BLaER1 treated with 17β-estradiol and CSF1 and Interleukin-3, amounts not matched to agents 10 nM and 100 nM (cell line): Measurements from ENCODE around the gene PILRA.

ENCODE experiments used
- H3K27ac ChIP-seq, 11 experiments: shearing (Covaris generic); formaldehyde crosslinking; 2 replicates each; pipeline ENCODE4 v1.8.1; 2022
- H3K27me3 ChIP-seq, 11 experiments: shearing (Covaris generic); formaldehyde crosslinking; 2 replicates each; pipeline ENCODE4 v1.8.1; 2022
- H3K36me3 ChIP-seq, 11 experiments: shearing (Covaris generic); formaldehyde crosslinking; 2 replicates each; pipeline ENCODE4 v1.8.1; 2022
- H3K4me1 ChIP-seq, 10 experiments: shearing (Covaris generic); formaldehyde crosslinking; 2 replicates each; pipeline ENCODE4 v1.8.1; 2022
- H3K4me2 ChIP-seq, 11 experiments: shearing (Covaris generic); formaldehyde crosslinking; 2 replicates each; pipeline ENCODE4 v1.8.1; 2022
- H3K4me3 ChIP-seq, 10 experiments: shearing (Covaris generic); formaldehyde crosslinking; 2 replicates each; pipeline ENCODE4 v1.8.1; 2022
- H3K9ac ChIP-seq, 11 experiments: shearing (Covaris generic); formaldehyde crosslinking; 2 replicates each; pipeline ENCODE4 v1.8.1; 2022
- H3K9me3 ChIP-seq, 11 experiments: shearing (Covaris generic); formaldehyde crosslinking; replicated peaks in 1 of 11; 2 replicates each; pipeline ENCODE4 v1.8.1; 2022
- H4K20me1 ChIP-seq, 11 experiments: shearing (Covaris generic); formaldehyde crosslinking; 2 replicates each; pipeline ENCODE4 v1.8.1; 2022
- Cebpa-rat ChIP-seq, 11 experiments: shearing (Covaris generic); IDR thresholded peaks; 2 replicates each; pipeline ENCODE4 v1.8.1; 2022

The PILRA gene

DNA sequence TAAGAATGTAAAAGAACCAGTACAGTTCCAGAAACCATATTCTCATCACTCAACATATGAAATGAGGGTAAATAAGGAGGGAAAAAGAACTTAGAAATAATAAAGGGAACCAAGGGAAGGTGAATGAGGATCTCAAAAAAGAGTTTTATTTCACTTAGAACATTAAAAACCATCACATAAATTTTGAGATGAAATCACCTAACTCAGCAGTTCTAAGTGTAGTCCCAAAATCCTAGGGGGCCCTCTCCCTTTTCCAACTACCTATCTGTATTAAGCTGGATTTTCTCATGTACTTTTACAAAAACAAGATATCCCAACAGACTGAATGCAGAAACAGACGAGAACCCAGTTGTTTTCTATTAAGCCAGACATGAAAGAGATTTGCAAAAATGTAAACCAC is 52.1 kb downstream of the PILRA start:
- Histone ChIP-seq H3K9ac (no peak overlapping the region), H3K27ac (no peak overlapping the region), H3K4me3 (no peak overlapping the region), H3K4me2 (no peak overlapping the region), H3K36me3 (peaks cover 0 to 29% (median 0%) of the 10 kb centered on the region in 11 experiments; a peak in 3 of 22 replicates), H3K27me3 (no peaks in the 10 kb centered on the region), H3K4me1 (peaks cover 0 to 7% (median 5%) of the 10 kb centered on the region in 10 experiments; a peak in 12 of 20 replicates), H3K9me3 (peaks cover 0 to 10% (median 0%) of the 10 kb centered on the region in 11 experiments; a peak in 5 of 22 replicates), H4K20me1 (peaks cover 0 to 7% (median 0%) of the 10 kb centered on the region in 11 experiments; a peak in 9 of 22 replicates)
- no peak for TF ChIP-seq Cebpa-rat (IDR thresholded peaks at IDR 0.05)

DNA sequence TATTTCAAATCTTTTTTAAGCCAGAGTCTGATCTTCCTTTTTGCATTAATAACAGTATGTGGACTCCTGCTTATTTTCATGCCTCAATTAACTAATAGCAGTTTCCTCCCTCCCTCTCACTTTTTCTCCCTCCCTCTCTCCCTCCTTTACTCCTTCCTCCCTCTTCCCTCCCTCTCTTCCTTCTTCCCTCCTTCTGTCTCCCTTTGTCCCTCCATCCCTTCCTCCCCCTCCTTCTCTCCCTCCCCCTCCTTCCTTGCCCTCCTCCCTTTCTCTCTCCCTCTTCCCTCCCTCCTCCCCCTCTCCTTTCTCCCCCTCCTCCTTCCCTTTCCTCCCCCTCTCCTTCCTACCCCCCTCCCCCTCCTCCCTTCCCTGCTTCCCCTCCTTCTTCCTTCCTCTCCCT is 53.2 kb downstream of the PILRA start:
- Histone ChIP-seq H3K9ac (no peak overlapping the region), H3K4me2 (no peak overlapping the region), H3K4me1 (peaks cover 10 to 17% (median 16%) of the 10 kb centered on the region in 10 experiments), H3K9me3 (peaks cover 0 to 10% (median 0%) of the 10 kb centered on the region in 11 experiments; a peak in 5 of 22 replicates), H4K20me1 (peaks cover 9 to 18% (median 11%) of the 10 kb centered on the region in 11 experiments; a peak in 21 of 22 replicates), H3K4me3 (no peak overlapping the region), H3K27me3 (no peaks in the 10 kb centered on the region), H3K36me3 (peaks cover 3 to 25% (median 9%) of the 10 kb centered on the region in 11 experiments; a peak in 20 of 22 replicates), H3K27ac (no peak overlapping the region)
- TF ChIP-seq Cebpa-rat (IDR thresholded peaks at IDR 0.05): no peak

DNA sequence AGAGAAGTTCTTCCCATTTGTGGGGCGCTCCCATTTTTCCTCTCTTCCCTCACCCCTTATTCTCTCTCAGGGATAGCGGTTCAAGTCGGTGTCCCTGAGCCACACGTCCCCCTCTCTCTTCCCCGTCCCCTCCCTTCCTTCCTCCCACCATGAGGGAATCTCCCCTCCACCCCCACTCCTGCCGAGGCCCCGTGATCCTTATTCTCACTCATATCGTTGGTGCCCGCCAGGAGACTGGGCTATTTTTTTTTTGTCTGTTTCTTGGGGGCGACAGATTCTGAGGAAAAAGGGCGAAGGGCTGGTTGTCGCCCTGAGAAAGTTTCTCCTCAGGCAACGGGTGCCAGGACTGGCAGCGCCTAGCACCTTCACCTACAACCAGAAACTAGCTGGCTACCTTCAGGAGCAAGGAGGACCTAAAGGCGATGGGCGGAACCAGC is 54.5 kb downstream of the PILRA start:
- peaks cover 0 to 10% (median 0%) of the 10 kb centered on the region in 11 experiments; a peak in 5 of 22 replicates for H3K9me3 ChIP-seq
- H3K27ac ChIP-seq: peak overlapping the region; percentile 95 to 100 (median 99)
- H4K20me1 ChIP-seq: peaks cover 21 to 31% (median 24%) of the 10 kb centered on the region in 11 experiments; a peak in 21 of 22 replicates
- no peak for TF ChIP-seq Cebpa-rat (IDR thresholded peaks at IDR 0.05)
- H3K4me1 ChIP-seq: peaks cover 23 to 30% (median 28%) of the 10 kb centered on the region in 10 experiments
- no peaks in the 10 kb centered on the region for H3K27me3 ChIP-seq
- H3K9ac ChIP-seq: peak overlapping the region in 10 of 11 experiments; percentile 94 to 100 (median 99); a peak in 13 of 22 replicates
- H3K4me2 ChIP-seq: peak overlapping the region; percentile 65 to 99 (median 81)
- H3K4me3 ChIP-seq: peak overlapping the region in 8 of 10 experiments; percentile 79 to 99 (median 90); a peak in 12 of 20 replicates
- H3K36me3 ChIP-seq: peaks cover 7 to 25% (median 22%) of the 10 kb centered on the region in 11 experiments

DNA sequence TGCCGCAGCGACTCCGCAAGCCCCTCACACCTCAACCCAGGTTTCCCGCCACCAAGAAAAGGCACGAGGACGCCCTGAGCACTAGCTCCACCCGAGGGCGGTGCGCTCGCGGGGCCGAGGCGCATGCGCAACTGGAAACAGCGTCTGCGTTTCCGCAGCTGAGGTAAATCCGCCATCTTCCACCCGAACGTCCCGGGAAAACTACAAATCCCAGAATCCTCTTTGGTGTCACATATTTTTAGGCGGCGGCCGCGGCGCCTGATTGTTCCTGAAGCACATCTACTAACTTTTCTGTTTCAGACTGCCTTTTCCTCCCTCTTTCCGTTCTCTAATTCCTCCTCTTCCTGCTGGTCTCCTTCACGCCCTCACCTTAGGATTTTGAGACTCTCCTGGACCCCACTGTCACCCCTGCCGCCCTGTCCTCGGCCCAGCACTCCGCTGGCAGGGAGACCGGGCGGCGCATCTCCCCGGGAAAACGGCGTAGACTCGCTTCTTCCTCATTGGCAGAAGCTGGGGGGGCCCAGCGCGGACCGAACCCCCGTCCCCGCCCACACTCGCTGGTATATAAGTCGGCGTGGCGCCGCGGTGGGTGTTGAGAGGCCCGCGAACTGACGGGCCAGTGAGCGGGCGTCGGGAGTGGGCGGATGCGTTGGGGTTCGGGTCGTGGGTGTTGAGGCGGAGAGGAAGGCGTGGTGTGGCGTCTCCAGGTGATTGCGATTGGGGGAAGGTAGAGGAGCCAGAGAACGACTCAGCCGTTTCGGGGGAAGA is 55.1 kb downstream of the PILRA start, which contains the start of gene ZCWPW1:
ZCWPW1 (minus strand) TSS at position 505 of the 768 bp plus-strand sequence. CDS start 8,054 bp downstream, outside the sequence.
- peak within 1 kb of the TSS; percentile 95 to 100 (median 99) for H3K27ac ChIP-seq
- H3K9ac ChIP-seq: peak within 1 kb of the TSS; percentile 94 to 100 (median 99)
- no peaks in the 10 kb centered on the region for H3K27me3 ChIP-seq
- H3K4me1 ChIP-seq: peaks cover 29 to 36% (median 35%) of the 10 kb centered on the region in 10 experiments
- TF ChIP-seq Cebpa-rat (IDR thresholded peaks at IDR 0.05): no peak
- peaks cover 27 to 37% (median 30%) of the 10 kb centered on the region in 11 experiments; a peak in 21 of 22 replicates for H4K20me1 ChIP-seq
- peak within 1 kb of the TSS; percentile 81 to 99 (median 97) for H3K4me2 ChIP-seq
- peaks cover 0 to 10% (median 0%) of the 10 kb centered on the region in 11 experiments; a peak in 5 of 22 replicates for H3K9me3 ChIP-seq
- H3K4me3 ChIP-seq: peak within 1 kb of the TSS; percentile 79 to 99 (median 92)
- H3K36me3 ChIP-seq: peaks cover 10 to 28% (median 27%) of the 10 kb centered on the region in 11 experiments

DNA sequence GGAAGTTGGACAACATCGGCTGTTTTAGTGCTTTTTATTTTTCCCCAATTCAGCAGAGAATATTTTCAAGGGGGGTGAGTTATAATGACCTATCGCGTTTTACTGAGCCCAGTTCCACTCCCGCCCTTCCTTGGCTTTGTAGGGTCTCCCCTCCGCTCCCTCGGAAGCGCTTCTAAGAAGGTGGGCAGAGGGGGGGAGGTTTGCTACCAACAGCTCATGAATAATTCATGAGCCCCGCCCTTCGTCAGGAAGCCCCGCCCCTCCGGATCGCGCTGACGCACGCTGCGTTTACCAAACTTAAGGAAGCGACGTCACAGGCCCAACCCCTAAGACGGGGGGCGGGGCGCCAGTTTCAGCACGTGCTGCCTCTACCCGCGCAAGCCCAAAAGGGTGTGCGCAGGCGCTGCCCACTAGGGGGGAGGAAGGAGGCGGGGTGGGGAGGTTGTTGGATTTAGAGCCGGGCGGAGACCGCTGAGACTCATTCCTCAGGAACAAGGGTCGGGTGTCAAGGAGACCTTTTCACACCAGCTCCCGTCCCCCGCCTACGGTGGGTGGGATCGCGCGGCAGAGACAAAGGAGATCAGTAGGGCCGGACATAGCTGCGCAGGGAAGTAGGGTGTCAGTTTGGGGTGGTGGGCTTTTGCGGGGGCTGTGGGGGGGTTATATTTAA is 55.8 kb downstream of the PILRA start:
- Histone ChIP-seq H3K4me3 (peak overlapping the region; percentile 79 to 99 (median 92)), H3K36me3 (peaks cover 17 to 35% (median 35%) of the 10 kb centered on the region in 11 experiments), H3K4me2 (peak overlapping the region; percentile 81 to 99 (median 97)), H4K20me1 (peaks cover 27 to 44% (median 37%) of the 10 kb centered on the region in 11 experiments; a peak in 21 of 22 replicates), H3K9me3 (peaks cover 0 to 10% (median 0%) of the 10 kb centered on the region in 11 experiments; a peak in 5 of 22 replicates), H3K9ac (peak overlapping the region; percentile 94 to 100 (median 99)), H3K27ac (peak overlapping the region; percentile 95 to 100 (median 99)), H3K27me3 (no peaks in the 10 kb centered on the region), H3K4me1 (peaks cover 36 to 43% (median 42%) of the 10 kb centered on the region in 10 experiments)
- TF ChIP-seq Cebpa-rat (IDR thresholded peaks at IDR 0.05): no peak

DNA sequence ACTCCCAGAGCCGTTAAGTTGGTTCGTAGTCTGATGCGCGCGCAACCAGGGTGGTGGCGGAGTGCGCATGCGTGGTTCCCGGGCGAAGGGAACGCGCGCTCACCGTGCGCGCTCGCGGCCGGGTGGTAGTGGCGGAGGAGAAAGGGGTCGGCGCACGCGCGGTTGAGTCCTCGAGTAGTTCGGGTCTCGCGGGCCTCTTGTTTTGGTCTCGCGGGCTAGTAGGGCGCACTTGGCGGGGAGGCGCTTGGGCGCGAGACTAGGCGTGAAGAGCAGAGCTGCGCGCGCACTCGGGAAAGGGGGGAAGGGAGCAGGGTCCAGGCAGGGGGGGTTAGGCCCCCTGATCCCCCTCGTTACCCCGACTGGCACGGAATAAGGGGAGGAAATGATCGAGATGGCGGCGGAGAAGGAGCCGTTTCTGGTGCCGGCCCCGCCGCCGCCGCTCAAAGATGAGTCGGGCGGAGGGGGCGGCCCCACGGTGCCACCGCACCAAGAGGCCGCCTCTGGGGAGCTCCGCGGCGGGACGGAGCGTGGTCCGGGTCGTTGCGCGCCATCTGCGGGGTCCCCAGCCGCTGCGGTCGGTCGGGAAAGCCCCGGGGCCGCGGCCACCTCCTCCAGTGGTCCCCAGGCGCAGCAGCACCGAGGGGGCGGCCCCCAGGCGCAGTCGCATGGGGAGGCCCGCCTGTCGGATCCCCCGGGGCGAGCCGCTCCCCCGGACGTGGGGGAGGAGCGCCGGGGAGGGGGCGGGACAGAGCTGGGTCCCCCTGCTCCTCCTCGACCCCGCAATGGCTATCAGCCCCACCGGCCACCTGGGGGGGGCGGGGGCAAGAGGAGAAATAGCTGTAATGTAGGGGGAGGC is 56.6 kb downstream of the PILRA start, which contains the start of gene MEPCE:
MEPCE (plus strand) TSS at position 195 of the 856 bp plus-strand sequence; CDS start at position 383, 188 bp downstream.
- Histone ChIP-seq H3K27me3 (no peaks in the 10 kb centered on the region), H3K4me3 (peak within 1 kb of the TSS; percentile 79 to 99 (median 92)), H3K9ac (peak within 1 kb of the TSS; percentile 94 to 100 (median 99)), H3K4me1 (peaks cover 43 to 51% (median 49%) of the 10 kb centered on the region in 10 experiments), H3K36me3 (peaks cover 24 to 43% (median 42%) of the 10 kb centered on the region in 11 experiments), H3K27ac (peak within 1 kb of the TSS; percentile 95 to 100 (median 99)), H3K4me2 (peak within 1 kb of the TSS; percentile 82 to 99 (median 97)), H3K9me3 (peaks cover 0 to 10% (median 0%) of the 10 kb centered on the region in 11 experiments; a peak in 5 of 22 replicates), H4K20me1 (peaks cover 27 to 52% (median 45%) of the 10 kb centered on the region in 11 experiments; a peak in 21 of 22 replicates)
- TF ChIP-seq Cebpa-rat (IDR thresholded peaks at IDR 0.05): no peak

DNA sequence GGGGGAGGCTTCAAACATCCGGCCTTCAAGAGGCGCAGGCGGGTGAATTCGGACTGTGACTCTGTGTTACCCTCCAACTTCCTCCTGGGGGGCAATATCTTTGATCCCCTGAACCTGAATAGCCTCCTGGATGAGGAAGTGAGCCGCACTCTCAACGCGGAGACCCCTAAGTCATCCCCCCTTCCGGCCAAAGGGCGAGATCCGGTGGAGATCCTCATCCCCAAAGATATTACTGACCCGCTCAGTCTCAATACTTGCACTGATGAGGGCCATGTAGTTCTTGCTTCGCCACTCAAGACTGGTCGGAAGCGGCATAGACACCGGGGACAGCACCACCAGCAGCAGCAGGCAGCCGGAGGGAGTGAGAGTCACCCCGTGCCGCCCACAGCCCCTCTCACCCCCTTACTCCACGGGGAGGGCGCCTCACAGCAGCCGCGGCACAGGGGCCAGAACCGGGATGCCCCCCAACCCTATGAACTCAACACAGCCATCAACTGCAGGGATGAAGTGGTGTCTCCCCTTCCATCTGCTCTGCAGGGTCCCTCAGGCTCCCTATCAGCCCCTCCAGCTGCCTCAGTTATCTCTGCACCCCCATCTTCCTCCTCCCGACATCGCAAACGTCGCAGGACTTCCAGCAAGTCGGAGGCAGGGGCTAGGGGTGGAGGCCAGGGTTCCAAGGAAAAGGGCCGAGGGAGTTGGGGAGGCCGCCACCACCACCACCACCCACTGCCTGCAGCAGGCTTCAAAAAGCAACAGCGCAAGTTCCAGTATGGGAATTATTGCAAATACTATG is 57.4 kb downstream of the PILRA start:
- peak overlapping the region; percentile 95 to 100 (median 99) for H3K27ac ChIP-seq
- peaks cover 47 to 57% (median 54%) of the 10 kb centered on the region in 10 experiments for H3K4me1 ChIP-seq
- H3K4me2 ChIP-seq: peak overlapping the region; percentile 82 to 99 (median 97)
- H3K4me3 ChIP-seq: peak overlapping the region; percentile 79 to 99 (median 92)
- peaks cover 27 to 60% (median 53%) of the 10 kb centered on the region in 11 experiments; a peak in 21 of 22 replicates for H4K20me1 ChIP-seq
- H3K9me3 ChIP-seq: peaks cover 0 to 10% (median 0%) of the 10 kb centered on the region in 11 experiments; a peak in 5 of 22 replicates
- peaks cover 25 to 51% (median 48%) of the 10 kb centered on the region in 11 experiments for H3K36me3 ChIP-seq
- H3K9ac ChIP-seq: peak overlapping the region; percentile 94 to 100 (median 99)
- H3K27me3 ChIP-seq: no peaks in the 10 kb centered on the region
- TF ChIP-seq Cebpa-rat (IDR thresholded peaks at IDR 0.05): no peak
